ENCODE results near the gene XRCC4. TPM values are rescaled to one million over a fixed set of nuclear protein-coding genes. Genes with fewer than 3 reads are reported as not detected.

Gene XRCC4
- polyA plus RNA-seq, 1 donor (not counting 4 experiments of a cell fraction or from before 2014, with no cell fraction given), result 10.9 TPM

DNA sequence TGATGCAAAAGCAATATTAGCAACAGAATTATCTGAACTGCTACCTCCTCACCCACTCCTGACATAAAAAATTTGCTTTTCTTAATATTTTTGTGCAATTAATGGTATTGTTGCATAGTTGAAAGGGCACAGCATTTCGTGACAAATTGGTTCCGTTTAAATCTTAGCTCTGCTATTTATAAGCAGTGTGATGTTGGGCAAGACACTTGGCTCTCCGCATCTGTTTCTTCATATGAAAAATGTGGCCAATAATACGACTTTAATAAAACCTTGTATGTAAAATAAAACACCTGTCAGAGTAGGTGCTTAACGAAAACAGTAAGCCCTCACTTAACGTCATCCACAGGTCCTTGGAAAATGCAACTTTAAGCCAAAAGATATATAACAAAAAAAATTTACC lies 4.4 kb upstream of the XRCC4 start:
- no peak overlapping the region for H3K9ac ChIP-seq (ENCODE audit: control insufficient read depth, extremely low read depth, insufficient read depth, low read length)
- dilution Hi-C loops (cut with MboI; ENCODE audit: extremely low pct_ligation_motif_present, low sequenced_read_pairs), result no loop called here
- no peaks in the 10 kb centered on the region for H3K27me3 ChIP-seq (ENCODE audit: control insufficient read depth, extremely low read depth, insufficient read depth, low read length)
- peaks cover 8% of the 10 kb centered on the region for H3K4me1 ChIP-seq (ENCODE audit: control insufficient read depth, extremely low read depth, insufficient read depth, low read length)
- no peaks in the 10 kb centered on the region for H3K9me3 ChIP-seq (ENCODE audit: control insufficient read depth, low read depth, low read length)
- peaks cover 91% of the 10 kb centered on the region for H3K79me2 ChIP-seq (ENCODE audit: control insufficient read depth, insufficient read depth, low read length)
- H2AFZ ChIP-seq (ENCODE audit: control insufficient read depth, low read length), result no peak overlapping the region
- no peaks in the 10 kb centered on the region for H3K9me1 ChIP-seq (ENCODE audit: control insufficient read depth, extremely low read depth, insufficient read depth, low read length)
- H4K20me1 ChIP-seq (ENCODE audit: control insufficient read depth, extremely low read depth, insufficient read depth, low read length), result no peaks in the 10 kb centered on the region
- no peak overlapping the region for H3K4me2 ChIP-seq (ENCODE audit: control insufficient read depth, extremely low read depth, insufficient read depth, low read depth, low read length)
- H3K36me3 ChIP-seq (ENCODE audit: control insufficient read depth in 2 of 2, extremely low read depth in 1 of 2, insufficient read depth in 2 of 2, low read length in 2 of 2), result peaks cover 0 to 2% of the 10 kb centered on the region in 2 experiments
- DNase-seq (ENCODE audit: low read depth, low spot score), result no peak
- H3K4me3 ChIP-seq (ENCODE audit: control insufficient read depth in 2 of 3, extremely low read depth in 1 of 3, insufficient read depth in 2 of 3, low read depth in 1 of 3, low read length in 3 of 3), result no peak overlapping the region
- H3K27ac ChIP-seq (ENCODE audit: control insufficient read depth, insufficient read depth, low read length), result no peak overlapping the region
- TF ChIP-seq, protein P1, sequence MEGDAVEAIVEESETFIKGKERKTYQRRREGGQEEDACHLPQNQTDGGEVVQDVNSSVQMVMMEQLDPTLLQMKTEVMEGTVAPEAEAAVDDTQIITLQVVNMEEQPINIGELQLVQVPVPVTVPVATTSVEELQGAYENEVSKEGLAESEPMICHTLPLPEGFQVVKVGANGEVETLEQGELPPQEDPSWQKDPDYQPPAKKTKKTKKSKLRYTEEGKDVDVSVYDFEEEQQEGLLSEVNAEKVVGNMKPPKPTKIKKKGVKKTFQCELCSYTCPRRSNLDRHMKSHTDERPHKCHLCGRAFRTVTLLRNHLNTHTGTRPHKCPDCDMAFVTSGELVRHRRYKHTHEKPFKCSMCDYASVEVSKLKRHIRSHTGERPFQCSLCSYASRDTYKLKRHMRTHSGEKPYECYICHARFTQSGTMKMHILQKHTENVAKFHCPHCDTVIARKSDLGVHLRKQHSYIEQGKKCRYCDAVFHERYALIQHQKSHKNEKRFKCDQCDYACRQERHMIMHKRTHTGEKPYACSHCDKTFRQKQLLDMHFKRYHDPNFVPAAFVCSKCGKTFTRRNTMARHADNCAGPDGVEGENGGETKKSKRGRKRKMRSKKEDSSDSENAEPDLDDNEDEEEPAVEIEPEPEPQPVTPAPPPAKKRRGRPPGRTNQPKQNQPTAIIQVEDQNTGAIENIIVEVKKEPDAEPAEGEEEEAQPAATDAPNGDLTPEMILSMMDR (optimal IDR thresholded peaks at IDR 0.05 in 1 of 3, IDR thresholded peaks at IDR 0.05 in 1 of 3, conservative IDR thresholded peaks at IDR 0.05 in 1 of 3; ENCODE audit: extremely low read depth in 1 of 3, insufficient read depth in 2 of 3, low read length in 3 of 3), result no peak
- TF ChIP-seq EZH2 (IDR thresholded peaks at IDR 0.05; ENCODE audit: low read length), result no peak
- no peak for FAIRE-seq

DNA sequence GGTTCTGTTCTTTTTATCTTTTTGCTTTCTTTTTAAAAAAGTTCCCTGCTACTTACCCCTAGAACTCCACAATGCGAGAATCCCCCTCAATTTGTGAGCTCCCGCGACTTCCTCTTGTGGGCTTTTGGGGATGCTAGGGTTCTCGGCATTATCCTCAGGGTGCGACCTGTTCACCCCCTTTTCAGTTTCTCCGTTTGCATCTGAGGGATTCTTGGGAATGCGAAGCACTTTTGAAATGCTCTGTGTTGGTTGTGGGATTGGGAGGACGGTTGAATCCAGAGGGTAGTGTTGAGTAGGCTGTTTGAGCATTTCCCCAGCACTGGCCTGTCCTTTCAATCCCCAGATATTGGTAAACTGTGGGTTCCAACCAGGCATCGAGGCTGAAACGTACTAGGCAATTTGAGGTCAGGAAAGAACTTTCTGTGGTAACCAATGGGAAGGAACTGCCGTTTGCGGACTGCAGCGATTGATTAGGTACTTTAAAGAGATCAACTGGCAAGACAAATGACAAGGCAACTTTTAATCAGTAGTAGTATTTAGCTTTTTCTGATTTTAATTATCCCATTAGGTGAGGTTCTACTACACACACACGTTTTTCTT lies 415 bp downstream of the XRCC4 start:
- H3K79me2 ChIP-seq (ENCODE audit: control insufficient read depth, insufficient read depth, low read length), result peaks cover 56% of the 10 kb centered on the region
- H3K9me3 ChIP-seq (ENCODE audit: control insufficient read depth, low read depth, low read length), result no peaks in the 10 kb centered on the region
- peaks cover 13% of the 10 kb centered on the region for H3K4me1 ChIP-seq (ENCODE audit: control insufficient read depth, extremely low read depth, insufficient read depth, low read length)
- H3K4me3 ChIP-seq (ENCODE audit: control insufficient read depth in 2 of 3, extremely low read depth in 1 of 3, insufficient read depth in 2 of 3, low read depth in 1 of 3, low read length in 3 of 3), result peak overlapping the region; percentile 76 to 94 (median 78)
- H3K27me3 ChIP-seq (ENCODE audit: control insufficient read depth, extremely low read depth, insufficient read depth, low read length), result no peaks in the 10 kb centered on the region
- H4K20me1 ChIP-seq (ENCODE audit: control insufficient read depth, extremely low read depth, insufficient read depth, low read length), result no peaks in the 10 kb centered on the region
- dilution Hi-C loops (cut with MboI; ENCODE audit: extremely low pct_ligation_motif_present, low sequenced_read_pairs), result no loop called here
- TF ChIP-seq EZH2 (IDR thresholded peaks at IDR 0.05; ENCODE audit: low read length), result no peak
- TF ChIP-seq, protein P1 (optimal IDR thresholded peaks at IDR 0.05 in 1 of 3, IDR thresholded peaks at IDR 0.05 in 1 of 3, conservative IDR thresholded peaks at IDR 0.05 in 1 of 3; ENCODE audit: extremely low read depth in 1 of 3, insufficient read depth in 2 of 3, low read length in 3 of 3), result no peak
- peak overlapping the region; percentile 97 for H3K4me2 ChIP-seq (ENCODE audit: control insufficient read depth, extremely low read depth, insufficient read depth, low read depth, low read length)
- H3K36me3 ChIP-seq (ENCODE audit: control insufficient read depth in 2 of 2, extremely low read depth in 1 of 2, insufficient read depth in 2 of 2, low read length in 2 of 2), result peaks cover 0 to 2% of the 10 kb centered on the region in 2 experiments
- peak overlapping the region; percentile 95 for H3K27ac ChIP-seq (ENCODE audit: control insufficient read depth, insufficient read depth, low read length)
- H2AFZ ChIP-seq (ENCODE audit: control insufficient read depth, low read length), result peak overlapping the region; percentile 65
- no peak for DNase-seq (ENCODE audit: low read depth, low spot score)
- H3K9me1 ChIP-seq (ENCODE audit: control insufficient read depth, extremely low read depth, insufficient read depth, low read length), result no peaks in the 10 kb centered on the region
- H3K9ac ChIP-seq (ENCODE audit: control insufficient read depth, extremely low read depth, insufficient read depth, low read length), result peak overlapping the region; percentile 93
- peak; percentile 60 for FAIRE-seq

Data from keratinocyte (primary cell).